Limb (tissue), 2 donors: ENCODE measurements around the gene EMX1.

Experiments used
- DNase-seq, 2 donors: peaks; one replicate each; pipeline ENCODE4 v3.0.0-alpha.2; 2016; ENCODE audit errors: extremely low spot score in 2 of 2

Gene EMX1

DNA sequence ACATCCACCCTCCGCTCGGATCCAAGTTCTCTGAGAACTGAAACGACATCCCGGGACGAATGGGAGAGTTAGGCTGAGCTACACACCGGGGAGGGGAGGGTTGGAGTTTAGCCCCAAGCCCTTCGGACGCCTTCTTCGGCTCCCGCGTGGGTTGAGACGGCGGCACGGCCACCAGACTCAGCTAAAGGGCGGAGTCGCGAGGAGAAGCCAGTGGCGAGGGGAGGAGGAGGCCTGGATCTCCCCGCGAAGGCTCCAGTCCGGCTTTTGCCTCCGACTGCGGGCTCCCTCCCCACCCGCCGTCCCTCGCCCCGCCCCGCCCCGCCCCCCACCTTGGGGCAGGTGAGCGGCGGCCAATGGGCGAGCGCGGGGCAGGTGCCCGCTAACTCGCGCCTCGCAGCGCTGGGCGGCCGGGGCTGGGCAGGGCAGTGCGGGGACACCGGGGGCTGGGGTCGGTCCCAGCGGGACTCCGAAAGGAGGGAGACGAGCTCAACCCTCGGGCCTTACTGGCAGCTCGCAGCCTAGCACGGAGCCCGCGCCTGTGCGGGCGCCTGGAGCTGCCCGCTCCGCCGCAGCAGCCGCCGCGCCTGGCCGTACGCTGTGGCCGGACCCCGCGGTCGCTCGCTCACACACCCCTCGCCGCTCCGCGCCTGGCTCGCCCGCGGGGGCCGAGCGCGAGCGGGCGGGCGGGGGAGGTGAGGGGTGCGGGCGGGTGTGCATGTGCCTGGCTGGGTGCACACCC is at the start of gene EMX1:
Gene EMX1, plus strand, starts transcription at position 382 of the 739 bp plus-strand sequence. Its CDS starts 334 bp downstream, at position 716.
- peak in 1 of 2 donors; percentile 68 for DNase-seq

DNA sequence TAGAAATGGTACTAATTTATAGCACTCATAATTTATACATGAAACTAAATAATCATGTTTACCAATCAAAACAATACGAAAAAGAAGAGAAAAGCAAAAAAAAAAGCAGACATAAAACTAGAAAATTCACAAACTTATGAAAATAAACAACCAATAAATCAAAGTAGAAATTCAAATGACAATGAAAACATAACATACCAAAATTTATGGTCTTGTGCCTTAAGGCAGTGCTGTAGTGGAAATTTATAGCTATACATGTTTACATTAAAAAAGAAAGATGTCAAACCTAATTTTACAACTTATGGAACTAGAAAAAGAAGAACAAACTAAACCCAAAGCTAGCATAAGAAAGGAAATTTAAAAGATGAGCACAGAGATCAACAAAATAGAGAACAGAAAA is 46.3 kb upstream of the EMX1 start:
- DNase-seq: no peak

DNA sequence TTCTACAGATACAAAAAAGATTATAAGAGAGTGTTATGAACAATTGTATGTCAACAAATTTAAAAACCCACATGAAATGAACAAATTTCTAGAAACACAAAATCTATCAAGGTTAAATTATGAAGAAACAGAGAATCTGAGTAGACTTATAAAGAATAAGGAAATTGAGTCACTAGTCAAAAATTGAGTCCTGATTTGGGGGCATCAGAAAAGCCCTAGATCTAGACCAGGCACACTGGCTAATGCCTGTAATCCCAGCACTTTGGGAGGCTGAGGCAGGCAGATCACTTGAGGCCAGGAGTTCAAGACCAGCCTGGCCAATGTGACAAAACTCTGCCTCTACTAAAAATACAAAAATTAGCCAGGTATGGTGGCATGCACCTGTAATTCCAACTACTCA is 45.4 kb upstream of the EMX1 start:
- DNase-seq: no peak

DNA sequence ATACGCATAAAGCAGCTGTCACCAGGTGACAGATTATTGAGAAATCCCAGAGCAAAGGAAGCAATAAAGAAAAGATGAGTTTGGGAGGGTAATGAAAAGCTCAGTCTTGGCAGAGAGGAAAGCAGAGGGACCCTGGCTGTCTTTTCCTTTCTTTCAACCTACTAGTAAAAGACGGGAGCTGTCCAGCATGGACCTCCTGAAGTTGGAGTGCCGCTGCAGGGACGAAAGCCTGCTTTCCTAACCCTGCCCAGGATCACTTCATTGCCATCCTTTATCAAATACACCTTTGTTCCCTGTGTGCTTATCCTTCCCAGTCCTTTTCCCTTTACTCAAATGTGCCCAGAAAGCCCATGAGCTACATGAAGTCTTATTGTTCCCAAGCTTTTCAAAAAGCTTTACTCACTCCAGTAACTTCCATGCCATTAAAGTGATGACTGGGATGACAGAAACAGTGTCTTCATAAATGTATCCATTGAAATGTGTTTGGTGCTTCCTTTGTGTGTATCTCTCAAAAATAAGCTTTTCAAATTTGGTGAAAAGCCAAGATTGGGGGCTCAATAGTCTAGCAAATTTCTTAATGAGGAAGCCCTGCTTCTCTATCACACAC is 33.9 kb upstream of the EMX1 start:
- DNase-seq: peak; percentile 55 to 72

DNA sequence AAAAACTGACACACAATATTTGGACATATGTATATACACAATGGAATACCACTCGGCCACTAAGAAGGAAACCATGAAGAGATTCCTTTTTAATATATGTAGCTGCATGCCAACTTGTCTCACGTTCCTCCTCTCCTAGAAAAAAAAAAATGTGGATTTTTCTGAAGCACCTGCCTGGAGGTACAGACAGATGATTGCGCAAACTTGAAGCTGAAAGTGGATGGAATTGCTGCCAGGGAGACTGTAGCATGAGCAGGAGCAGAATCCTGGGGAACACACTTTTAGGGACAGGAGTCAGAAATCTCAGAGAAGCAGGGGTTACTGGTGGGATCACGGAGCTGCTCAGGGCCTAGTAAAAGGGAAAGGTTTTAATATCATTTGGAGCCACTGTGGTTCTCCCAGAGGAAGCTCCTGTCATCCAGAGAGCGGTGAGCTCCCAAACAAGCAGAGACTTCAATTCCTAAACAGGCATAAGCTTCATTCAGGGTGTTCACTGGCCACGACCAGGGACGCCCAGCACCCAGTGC is 30.8 kb upstream of the EMX1 start:
- no peak for DNase-seq

DNA sequence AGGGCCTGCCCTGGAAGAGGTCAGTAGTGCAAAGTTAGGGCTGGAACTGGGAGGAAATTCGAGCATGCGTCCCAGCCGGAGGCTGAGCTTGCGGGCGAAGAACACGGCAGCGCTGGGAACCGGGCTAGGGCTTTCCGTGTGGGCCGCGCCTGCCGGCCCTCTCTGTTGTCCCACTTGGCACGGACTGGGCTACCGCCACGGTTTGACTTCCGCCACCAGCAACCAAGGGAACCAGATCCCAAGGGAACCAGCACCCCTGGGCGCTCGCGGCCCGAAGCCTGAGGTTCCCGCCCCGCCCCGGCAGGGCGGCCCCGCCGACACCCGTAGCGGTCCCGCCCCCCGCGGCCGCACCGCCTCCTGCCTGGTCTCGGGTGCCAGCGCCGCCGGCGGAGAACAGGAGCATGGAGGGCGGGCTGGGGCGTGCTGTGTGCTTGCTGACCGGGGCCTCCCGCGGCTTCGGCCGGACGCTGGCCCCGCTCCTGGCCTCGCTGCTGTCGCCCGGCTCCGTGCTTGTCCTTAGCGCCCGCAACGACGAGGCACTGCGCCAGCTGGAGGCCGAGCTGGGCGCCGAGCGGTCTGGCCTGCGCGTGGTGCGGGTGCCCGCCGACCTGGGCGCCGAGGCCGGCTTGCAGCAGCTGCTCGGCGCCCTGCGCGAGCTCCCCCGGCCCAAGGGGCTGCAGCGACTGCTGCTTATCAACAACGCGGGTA is 30.1 kb upstream of the EMX1 start, which contains the start of gene SPR:
Gene SPR, plus strand, starts transcription at position 377 of the 708 bp plus-strand sequence. Its CDS starts 25 bp downstream, at position 402.
- DNase-seq: peak; percentile 15 to 73

DNA sequence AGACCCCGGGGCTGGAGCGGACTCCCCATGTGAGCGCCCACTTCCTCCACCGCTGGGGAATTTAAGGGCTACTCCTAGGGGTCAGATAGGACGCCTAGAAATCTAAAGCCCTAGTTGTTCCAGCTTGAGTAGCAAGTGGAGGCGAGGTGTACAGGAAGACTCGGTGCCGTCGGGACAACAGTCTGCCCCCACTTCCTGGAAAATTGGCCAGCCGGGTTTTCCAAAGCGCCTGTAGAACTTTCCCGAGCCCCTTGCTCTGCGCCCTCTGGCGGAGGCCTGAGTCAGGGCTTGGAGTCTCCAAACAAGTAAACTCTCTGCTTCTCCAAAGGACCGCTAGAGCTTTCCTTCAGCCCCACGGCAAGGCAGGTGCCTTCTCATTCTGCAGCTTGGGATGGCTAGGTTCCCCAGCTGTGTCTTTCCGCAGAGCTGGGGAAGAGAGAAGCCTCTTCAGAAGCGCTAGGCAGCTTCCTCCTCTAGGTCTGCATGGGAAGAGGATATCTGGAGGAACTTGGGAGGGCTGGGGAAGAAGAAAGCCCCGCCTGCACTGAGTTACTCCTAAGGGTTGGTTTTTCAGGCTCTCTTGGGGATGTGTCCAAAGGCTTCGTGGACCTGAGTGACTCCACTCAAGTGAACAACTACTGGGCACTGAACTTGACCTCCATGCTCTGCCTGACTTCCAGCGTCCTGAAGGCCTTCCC is 29.4 kb upstream of the EMX1 start:
- DNase-seq: peak; percentile 79 to 89

DNA sequence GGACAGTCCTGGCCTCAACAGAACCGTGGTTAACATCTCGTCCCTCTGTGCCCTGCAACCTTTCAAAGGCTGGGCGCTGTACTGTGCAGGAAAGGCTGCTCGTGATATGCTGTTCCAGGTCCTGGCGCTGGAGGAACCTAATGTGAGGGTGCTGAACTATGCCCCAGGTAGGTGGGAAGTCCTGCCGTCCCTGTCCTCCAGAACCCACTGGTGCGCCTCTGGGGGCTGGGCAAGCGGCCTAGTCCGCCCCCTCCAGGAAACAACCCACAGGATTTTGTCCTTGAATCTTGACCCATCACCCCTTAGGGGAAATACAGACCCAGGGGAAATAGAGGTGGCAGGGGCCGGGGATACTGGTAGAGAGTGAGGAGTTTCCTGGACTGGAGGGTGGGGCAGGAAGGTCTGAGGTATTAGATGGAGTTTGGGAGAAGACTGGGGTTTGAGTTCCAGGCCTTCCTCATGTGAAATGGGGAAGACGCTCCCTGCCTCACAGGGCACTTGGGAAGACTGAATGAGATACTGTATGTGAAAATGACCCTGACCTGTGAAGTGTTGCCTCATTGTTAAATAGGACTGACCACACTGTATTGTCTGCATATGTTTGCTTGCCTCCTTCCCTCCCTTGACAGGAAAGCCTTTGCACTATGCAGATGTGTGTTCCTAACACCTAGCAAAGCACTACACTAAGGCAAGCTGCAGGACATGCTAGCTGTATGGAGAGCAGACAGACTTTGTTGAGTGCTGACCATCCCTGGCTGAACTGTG is 28.7 kb upstream of the EMX1 start:
- no peak for DNase-seq

DNA sequence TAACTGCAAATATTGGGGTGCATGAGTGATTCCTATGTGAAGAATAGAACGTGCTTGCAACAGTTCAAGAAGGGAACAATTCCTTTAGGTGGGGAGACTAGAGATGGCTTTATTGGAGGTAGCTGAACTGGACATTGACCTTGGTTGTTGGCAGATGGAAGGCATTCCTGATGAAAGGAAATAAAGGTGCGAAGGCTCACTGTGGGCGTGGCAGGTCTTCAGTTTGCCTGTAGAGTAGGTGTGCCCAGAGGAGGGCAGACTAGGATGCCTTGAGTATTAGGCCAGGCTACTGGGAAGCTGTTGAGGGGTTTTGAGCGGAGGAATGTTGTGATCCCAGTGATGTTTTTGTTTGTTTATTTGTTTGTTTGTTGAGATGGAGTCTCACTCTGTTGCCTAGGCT is 27.3 kb upstream of the EMX1 start:
- DNase-seq: no peak

DNA sequence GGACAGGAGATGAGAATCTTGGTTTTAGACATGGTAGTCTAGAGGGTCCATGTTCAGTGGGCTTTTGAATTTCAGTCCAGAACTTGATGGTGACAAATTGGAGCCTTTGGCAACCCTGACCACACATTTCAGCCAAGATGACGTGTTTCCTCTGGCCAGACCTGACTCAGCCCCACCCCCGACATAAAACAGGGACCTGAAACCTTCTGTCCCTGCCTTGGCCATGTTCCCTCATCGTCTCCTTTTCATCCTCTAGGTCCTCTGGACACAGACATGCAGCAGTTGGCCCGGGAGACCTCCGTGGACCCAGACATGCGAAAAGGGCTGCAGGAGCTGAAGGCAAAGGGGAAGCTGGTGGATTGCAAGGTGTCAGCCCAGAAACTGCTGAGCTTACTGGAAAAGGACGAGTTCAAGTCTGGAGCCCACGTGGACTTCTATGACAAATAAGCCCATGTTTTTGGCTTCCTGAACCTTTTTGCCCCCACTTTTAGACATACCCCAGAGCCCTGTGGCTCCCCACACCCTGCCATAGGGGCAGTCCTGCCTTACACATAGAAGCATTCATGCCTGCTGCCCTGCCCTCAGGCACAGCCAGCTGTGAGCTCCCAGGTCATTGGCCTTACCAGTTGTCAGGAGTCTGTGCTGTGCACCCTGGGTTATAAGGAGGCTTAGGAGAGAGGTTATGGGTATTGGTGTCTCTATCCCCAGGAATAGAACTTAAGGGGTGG is 26.1 kb upstream of the EMX1 start:
- no peak for DNase-seq

DNA sequence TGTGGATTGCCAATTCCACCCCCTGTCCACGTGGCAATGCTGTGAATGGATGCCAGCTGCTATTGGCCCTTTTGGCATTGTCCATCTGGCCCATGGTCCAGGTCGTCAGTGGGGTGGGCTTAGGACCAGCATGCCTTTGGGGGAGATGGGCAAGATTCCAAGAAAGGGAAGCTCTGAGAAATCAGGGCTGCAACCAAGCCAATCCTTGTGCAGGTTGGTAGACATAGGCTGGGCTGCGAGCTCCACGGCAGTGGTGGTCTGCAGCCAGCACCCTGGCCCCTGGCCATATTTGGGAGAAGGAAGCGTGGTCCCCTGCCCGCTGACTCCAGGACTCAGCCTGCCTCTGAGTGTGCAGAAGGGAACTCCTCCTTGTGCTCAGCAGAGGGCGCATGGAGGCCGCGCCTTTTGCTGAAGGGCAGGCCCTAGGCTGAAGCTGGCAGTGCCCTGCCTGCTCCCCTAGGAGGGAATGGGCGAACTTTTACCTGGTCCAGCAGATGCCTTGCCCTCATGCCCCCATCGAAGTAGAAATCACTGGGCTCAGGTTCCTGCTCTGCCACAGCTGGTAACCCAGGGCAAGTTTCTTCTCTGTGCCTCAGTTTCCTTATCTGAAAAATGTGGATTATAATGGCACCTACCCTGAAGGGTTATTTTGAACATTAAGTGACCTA is 24.7 kb upstream of the EMX1 start:
- DNase-seq: peak; percentile 55 to 69

DNA sequence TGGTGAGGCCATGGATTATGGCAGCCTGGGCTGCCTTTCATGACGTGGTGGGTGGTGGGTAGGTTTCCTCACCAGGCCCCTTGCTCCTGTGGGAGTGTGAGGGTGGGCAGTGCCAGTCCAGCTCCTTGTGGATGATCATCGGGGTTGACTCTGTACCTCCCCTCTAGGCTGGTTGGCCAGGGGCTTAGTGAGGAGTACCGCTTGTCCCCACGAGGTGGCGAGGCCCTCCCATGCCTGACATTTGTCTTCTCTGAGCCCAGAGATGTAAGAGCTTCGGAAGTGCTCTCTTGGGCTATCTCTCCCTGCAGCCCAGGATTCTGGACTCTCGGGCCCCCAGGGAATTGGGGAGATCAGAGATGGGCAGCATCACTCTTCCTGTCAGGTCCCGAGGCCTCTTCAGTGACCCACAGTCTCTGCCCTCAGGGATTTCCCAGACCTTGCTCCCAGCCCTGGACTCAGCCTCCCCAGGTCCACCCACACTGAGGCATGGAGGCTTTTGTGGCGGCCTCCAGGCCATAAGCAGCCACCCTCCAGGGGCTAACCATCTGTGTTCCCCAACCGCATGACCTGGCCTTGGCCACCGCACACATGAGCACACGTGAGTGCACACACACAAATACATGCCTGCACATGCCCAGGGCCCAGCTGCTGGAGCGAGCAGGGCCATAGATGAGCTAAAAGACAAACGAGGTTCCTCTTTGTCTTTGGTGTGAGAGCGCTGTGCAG is 23.6 kb upstream of the EMX1 start:
- peak; percentile 31 to 78 for DNase-seq

DNA sequence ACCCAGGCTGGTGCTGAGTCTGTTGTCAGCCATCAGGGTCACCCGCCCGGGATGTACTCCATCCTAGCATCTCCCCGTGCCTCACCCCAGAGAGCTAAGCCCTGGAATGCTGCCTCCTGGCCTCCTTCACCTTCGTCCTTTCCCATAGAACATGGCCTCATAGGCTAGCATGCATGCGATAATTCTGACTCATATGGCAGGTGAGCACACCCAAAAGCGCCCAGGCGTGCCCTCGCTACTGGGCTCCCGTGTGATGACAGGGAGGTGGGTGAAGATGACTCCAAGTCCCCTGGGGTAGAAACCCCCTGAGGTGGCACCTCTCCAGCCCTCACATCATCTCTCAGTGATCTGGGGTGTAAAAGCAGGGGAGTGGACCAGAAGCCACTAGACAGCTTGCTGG is 22.8 kb upstream of the EMX1 start:
- no peak for DNase-seq

DNA sequence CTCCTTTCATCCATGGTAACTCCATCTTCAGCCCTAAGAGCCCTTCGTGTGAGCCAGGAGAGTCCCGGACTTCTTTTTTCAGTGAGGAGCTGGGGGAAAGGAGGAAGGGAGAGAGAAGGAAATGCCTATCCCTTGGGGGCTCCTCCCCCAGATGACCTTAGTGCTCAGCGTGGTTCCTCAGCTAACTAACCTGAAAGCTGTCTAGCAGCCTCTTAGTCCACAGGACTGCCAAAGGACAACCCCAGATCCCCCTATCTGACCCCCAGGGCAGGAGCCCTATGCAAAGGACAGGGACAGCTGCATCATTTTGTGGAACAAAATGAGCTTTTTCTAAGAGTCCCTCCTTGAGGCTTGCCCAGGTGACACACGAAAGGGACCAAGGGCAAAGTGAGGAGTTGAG is 22.2 kb upstream of the EMX1 start:
- no peak for DNase-seq

DNA sequence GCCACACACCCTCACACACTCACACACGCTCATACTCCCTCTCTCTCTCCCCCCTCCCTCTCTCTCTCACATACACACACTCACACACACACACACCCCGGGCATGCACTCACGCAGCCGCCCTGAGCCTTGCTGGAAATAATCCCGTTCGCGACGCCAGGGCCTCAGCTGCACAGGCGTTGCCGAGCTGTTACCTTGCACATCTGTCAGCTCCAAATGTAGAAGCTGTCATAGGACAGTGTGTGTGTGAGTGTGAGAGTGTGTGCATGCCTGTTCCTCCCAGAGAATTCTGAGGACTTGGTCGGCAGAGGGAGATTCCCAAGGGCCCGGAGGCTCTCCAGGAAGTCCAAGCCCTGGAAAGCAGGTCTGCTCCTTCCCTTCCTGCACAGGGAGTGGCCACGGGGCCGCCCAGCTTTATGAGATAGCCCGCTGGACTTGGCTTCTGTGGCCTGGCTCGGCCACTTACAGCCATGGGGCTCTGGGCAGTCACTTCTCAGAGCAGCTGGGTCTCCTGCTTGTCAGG is 21.5 kb upstream of the EMX1 start:
- DNase-seq: peak; percentile 46 to 75

DNA sequence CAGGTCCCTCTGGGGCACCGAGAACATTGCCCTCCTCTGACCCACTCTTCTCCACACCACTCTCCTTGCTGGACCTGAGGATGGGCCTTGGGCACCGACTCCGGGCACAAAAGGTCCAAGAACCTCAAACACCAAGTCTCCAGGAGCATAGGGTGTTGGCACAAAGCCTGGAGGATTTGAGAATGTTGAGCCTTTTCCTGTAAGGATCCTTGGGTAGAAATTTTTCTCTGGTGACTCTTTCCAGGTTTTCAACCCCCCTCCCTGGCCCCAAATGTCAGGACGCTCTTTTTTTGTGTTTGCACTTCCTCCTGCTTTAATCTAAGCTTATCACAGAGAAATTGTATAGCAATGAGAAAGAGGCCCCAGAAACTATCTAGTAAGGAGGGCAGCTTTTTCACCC is 20.9 kb upstream of the EMX1 start:
- DNase-seq: no peak

DNA sequence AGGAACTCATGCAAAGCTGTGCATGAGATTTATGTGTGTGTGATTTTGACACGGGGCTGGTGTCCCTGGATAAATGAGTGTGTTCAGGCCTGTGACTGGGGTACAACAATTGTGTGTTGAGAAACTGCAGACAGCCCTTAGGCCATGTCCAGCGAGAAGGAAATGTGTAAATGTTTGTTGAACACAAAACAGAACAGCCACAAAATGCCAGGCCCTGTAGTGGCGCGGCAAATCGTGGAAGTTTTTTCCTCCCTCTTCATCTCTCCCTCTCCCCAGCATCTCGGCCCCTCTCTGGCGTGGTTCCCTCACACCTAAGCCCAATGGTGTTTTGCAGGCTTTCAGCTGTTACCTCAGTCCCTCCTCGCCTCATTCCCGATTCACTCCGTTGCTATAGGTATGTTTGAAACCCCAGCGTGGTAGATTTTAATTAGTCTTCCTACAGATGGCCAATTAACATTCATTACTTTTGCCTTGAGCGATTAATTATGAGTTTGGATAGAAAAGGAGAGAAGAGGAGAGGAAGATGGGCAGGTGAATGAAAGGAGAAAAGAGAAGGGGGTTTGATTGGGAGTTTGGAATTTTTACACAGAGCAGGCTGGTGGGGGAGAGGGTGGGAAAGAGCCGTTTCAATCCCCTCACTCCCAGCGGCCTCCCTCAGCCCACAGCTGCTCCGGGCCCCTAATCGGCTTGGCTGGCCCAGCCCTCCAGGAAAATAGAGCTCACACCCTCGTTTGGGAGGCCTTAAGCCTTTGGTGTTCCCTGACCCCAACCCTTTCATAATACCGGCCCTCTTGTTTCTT is 19.3 kb upstream of the EMX1 start:
- DNase-seq: no peak

DNA sequence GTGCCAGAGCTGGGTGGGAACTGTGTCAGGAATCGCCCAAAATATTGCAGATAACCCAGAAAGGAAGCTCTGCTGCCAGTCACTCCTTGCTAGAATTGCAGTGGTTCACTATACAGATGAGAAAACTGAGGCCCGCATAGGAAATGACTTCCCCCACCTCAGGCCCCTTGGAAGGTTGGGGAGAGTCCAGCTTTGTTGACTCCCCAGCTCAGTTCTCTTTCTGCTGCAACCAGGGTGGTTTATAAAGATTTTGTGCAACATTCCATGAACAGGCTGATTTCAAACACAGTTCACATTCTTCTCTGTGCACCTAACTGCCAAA is 18.8 kb upstream of the EMX1 start:
- no peak for DNase-seq
